CD4-positive, alpha-beta memory T cell (primary cell): ENCODE data around the gene DRC3. TPM values are rescaled to one million over a fixed set of nuclear protein-coding genes. Genes with fewer than 3 reads are reported as not detected.
A peak's percentile ranks its signal among the peaks of the same experiment; 100 is the strongest.
"Not testable (repeated sequence)": the region's sequence is repeated elsewhere in the genome, so short reads cannot be mapped to it uniquely, and the experiment has no call there.

Experiments used
- CTCF ChIA-PET: fragments of 350-600 bp; sonication (Branson Sonifier 250); formaldehyde crosslinking; loops from one replicate; lab custom pipeline; 2021; ENCODE audit warnings: inconsistent platforms; ENCODE audit not compliant: partially characterized antibody; lab: Charles Lee
- POLR2A ChIA-PET: fragments of 350-600 bp; sonication (Branson Sonifier 250); formaldehyde crosslinking; loops from one replicate; lab custom pipeline; 2021; ENCODE audit not compliant: partially characterized antibody; lab: Charles Lee
- DNase-seq, 5 donors: peaks; one replicate each; pipeline versions ENCODE4 v3.0.0 to v3.0.0-alpha.2; 2020 to 2022; ENCODE audit warnings: mixed read lengths in 1 of 5
- H3K27ac ChIP-seq: one replicate; pipeline ENCODE4 v1.7.0; 2013; ENCODE audit warnings: low read depth, low read length
- H3K27me3 ChIP-seq: 2 replicates; pipeline ENCODE4 v1.7.0; 2013; ENCODE audit warnings: mild to moderate bottlenecking, low read length, moderate library complexity; ENCODE audit not compliant: insufficient read depth
- H3K36me3 ChIP-seq: 2 replicates; pipeline ENCODE4 v1.7.0; 2013; ENCODE audit warnings: mild to moderate bottlenecking, low read length, moderate library complexity; ENCODE audit not compliant: insufficient read depth
- H3K4me1 ChIP-seq: 2 replicates; pipeline ENCODE4 v1.7.0; 2013; ENCODE audit warnings: mild to moderate bottlenecking, low read length, moderate library complexity; ENCODE audit not compliant: insufficient read depth
- H3K4me3 ChIP-seq, 2 donors: one replicate each; pipeline ENCODE4 v1.7.0; 2013; ENCODE audit warnings: low read length in 2 of 2, mild to moderate bottlenecking in 1 of 2
- H3K9me3 ChIP-seq, 2 donors: one replicate each; pipeline ENCODE4 v1.7.0; 2013; ENCODE audit warnings: low read length in 2 of 2, control low read depth in 1 of 2; ENCODE audit not compliant: control insufficient read depth in 1 of 2
- H3K27ac Mint-ChIP-seq, 7 donors: one replicate each; pipeline ENCODE4 v1.8.0; 2020 to 2021; ENCODE audit warnings: mixed read lengths in 7 of 7, mild to moderate bottlenecking in 6 of 7, inconsistent platforms in 3 of 7, moderate library complexity in 3 of 7
- H3K27me3 Mint-ChIP-seq, 2 donors: one replicate each; pipeline ENCODE4 v1.8.0; 2020 to 2021; ENCODE audit warnings: mixed read lengths in 2 of 2
- H3K36me3 Mint-ChIP-seq, 2 donors: one replicate each; pipeline ENCODE4 v1.8.0; 2020 to 2021; ENCODE audit warnings: mixed read lengths in 2 of 2, inconsistent platforms in 1 of 2, mild to moderate bottlenecking in 1 of 2
- H3K4me1 Mint-ChIP-seq, 4 donors: one replicate each; pipeline ENCODE4 v1.8.0; 2020 to 2021; ENCODE audit warnings: mixed read lengths in 4 of 4, mild to moderate bottlenecking in 1 of 4
- H3K4me3 Mint-ChIP-seq, 8 donors: one replicate each; pipeline ENCODE4 v1.8.0; 2020 to 2021; ENCODE audit warnings: mixed read lengths in 8 of 8, mild to moderate bottlenecking in 7 of 8, moderate library complexity in 6 of 8, inconsistent platforms in 3 of 8
- H3K9me3 Mint-ChIP-seq, 8 donors: one replicate each; pipeline ENCODE4 v1.8.0; 2020 to 2021; ENCODE audit warnings: mixed read lengths in 8 of 8, mild to moderate bottlenecking in 5 of 8, inconsistent platforms in 3 of 8, moderate library complexity in 1 of 8
- intact Hi-C: fragments of 100-400 bp; cut with micrococcal nuclease; formaldehyde crosslinking; loops from one replicate; pipeline ENCODE4 v1.15.1; 2023
- polyA plus RNA-seq, 2 donors: library from polyadenylated mRNA; unstranded; fragments of 300-500 nt; fragmentation: Illumina TruSeq; gene quantifications; one replicate each; pipeline ENCODE4 v1.2.3, GENCODE V29; 2021
- total RNA-seq, 2 experiments: library from RNA; stranded (reverse); gene quantifications; one replicate each; pipeline ENCODE4 v1.2.3, GENCODE V29; 2021

DRC3 gene
- total and polyA plus RNA-seq, 4 experiments from 2014 or later = 0.24 to 0.67 (median 0.64) TPM; not detected in 1

DNA sequence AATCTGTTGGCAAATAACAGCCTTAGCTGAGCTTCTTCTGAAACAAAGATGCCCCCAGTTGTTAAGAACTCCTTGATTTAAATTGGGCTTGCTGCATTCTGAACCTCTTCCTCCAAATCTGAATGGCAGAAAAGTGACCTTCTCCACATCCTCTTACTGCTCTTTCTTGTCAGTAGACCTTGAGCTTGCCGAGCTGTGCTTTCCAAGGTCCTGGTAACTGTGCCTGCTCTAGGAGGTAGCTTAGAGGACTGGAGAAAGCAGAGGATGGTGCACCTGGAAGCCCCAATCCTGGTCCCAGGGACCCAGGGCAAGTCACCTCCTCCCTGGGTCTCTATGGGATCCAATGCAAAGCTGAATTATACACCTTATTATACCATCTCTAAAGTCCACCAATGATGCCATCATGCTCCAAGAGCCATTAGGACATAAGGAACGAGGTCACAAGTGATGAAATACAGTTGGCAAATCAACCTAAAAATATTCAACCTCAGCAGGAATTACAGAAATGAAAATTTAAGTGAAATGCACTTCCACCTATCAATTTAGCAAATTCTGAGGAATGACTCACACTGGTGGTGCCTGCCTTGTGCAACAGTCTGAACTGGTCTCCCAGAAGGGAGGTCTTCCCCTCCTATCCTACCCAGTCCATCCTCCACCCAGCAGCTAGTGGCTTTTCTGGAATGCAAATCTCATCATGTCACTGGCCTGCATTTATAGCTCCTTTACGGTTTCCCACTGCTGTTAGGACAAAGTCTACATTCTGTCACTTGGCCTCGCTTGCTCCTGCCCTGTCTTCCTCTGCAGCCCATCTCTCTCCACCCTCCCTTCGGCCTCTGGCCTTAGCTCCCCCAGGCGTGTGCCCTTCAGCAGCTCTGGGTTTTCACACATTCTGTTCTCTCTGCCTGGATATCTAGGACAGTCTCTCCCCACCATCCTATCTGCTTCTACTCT lies 37.1 kb upstream of the DRC3 start:
- H3K4me1 Mint-ChIP-seq = peaks cover 25 to 50% (median 32%) of the 10 kb centered on the region in 4 donors
- peak overlapping the region in 5 of 8 donors; percentile 23 to 63 (median 43) for H3K4me3 Mint-ChIP-seq
- Histone ChIP-seq H3K36me3 (no peaks in the 10 kb centered on the region), H3K9me3 (no peaks in the 10 kb centered on the region), H3K27me3 (no peaks in the 10 kb centered on the region), H3K4me1 (peaks cover 24% of the 10 kb centered on the region), H3K27ac (no peak overlapping the region), H3K4me3 (no peak overlapping the region)
- CTCF ChIA-PET = interaction anchor here (0.8 to 1.2 kb wide), 3 partner anchors 11 to 37 kb away, joined by 3 to 4 read pairs (median 3); partner anchors contain the start of genes DRC3 and TOM1L2
- H3K9me3 Mint-ChIP-seq = no peaks in the 10 kb centered on the region
- intact Hi-C loops = no loop called here
- H3K27me3 Mint-ChIP-seq = no peaks in the 10 kb centered on the region
- H3K27ac Mint-ChIP-seq = peak overlapping the region in 5 of 7 donors; percentile 43 to 73 (median 60)
- POLR2A ChIA-PET = interaction anchor here (1.3 kb wide), 1 partner anchor 24 kb away, joined by 3 read pairs; no protein-coding TSS in a partner anchor
- DNase-seq = no peak
- no peaks in the 10 kb centered on the region for H3K36me3 Mint-ChIP-seq

DNA sequence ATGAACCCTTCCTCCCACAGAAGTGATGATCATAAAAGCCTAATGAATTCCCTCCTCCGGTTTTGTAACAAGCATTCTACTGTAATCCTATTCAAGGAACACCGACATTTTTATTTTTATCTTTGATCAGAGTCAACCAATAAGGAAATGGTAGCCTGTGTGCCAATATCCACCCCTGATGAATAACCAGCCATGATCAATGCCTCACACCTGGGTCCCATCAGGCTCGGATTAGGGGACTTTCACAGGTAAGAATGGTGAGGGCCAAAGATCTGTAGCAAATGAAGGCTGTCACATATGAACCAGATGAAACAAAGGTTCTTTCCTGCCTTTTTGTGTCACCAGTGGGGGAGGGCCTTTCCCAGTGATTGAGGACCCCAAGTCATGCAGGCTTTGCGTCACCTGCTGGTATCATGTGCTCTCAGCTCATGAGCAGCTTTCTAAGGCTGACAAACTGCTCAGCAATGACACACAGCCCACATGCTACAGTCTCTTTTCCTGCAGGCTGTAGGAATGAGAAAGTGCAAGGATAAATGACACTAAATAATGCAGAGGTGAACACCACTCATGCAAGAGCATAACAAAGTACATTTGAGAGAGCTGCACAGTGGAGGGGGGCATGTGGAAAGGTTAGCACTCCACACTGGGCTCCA lies 35.3 kb upstream of the DRC3 start:
- peaks cover 24% of the 10 kb centered on the region for H3K4me1 ChIP-seq
- no peaks in the 10 kb centered on the region for H3K9me3 ChIP-seq
- H3K4me1 Mint-ChIP-seq = peaks cover 21 to 46% (median 31%) of the 10 kb centered on the region in 4 donors
- H3K27ac ChIP-seq = no peak overlapping the region
- no peaks in the 10 kb centered on the region for H3K27me3 Mint-ChIP-seq
- CTCF ChIA-PET = no interaction called here
- H3K4me3 Mint-ChIP-seq = no peak overlapping the region
- H3K36me3 ChIP-seq = no peaks in the 10 kb centered on the region
- no peaks in the 10 kb centered on the region for H3K36me3 Mint-ChIP-seq
- no peaks in the 10 kb centered on the region for H3K27me3 ChIP-seq
- no peaks in the 10 kb centered on the region for H3K9me3 Mint-ChIP-seq
- intact Hi-C loops = no loop called here
- no peak overlapping the region for H3K4me3 ChIP-seq
- POLR2A ChIA-PET = no interaction called here
- H3K27ac Mint-ChIP-seq = peak overlapping the region in 2 of 7 donors; percentile 10 to 12
- no peak for DNase-seq

GRCh38 chr17:17937958-17938357 lies 34.7 kb upstream of the DRC3 start:
- peak overlapping the region in 1 of 7 donors; percentile 47 for H3K27ac Mint-ChIP-seq

DNA sequence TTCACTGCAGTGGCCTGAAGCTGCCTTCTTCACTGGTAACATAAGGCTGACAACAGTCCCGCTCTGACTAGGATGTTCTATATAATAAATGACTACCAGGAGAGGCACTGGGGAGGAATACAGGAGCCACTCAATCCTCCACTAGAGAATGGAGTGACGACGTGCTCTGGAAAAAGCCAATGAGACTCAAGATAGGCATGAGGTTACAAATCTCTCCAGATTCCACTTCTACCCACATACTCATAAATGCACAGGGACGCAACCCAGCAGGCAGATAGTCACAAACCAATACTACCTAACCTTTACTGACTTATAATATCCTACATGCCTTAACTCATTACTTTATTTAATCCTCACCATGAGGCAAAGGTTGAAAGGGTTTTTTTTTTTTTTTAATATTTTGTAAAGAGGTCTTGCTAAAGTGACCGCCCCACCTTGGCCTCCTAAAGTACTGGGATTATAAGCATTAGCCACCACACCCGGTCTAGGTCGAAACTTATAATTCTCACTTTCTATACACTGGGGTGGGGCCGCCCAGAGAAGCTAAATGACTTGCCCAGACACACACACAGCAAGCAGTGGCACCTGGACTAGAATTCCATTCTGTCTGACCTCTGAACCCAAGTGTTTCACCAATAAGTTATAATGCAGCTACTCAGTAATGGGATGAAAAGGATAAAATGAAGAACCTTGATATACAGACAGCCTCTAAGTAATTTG lies 34.1 kb upstream of the DRC3 start:
- Mint-ChIP-seq H3K4me3 (no peak overlapping the region), H3K27me3 (no peaks in the 10 kb centered on the region), H3K27ac (peak overlapping the region in 1 of 7 donors; percentile 47), H3K9me3 (no peaks in the 10 kb centered on the region), H3K4me1 (peaks cover 27 to 46% (median 37%) of the 10 kb centered on the region in 4 donors), H3K36me3 (peaks cover 0 to under 1% of the 10 kb centered on the region in 2 donors)
- CTCF ChIA-PET = no interaction called here
- Histone ChIP-seq H3K27ac (no peak overlapping the region), H3K4me3 (no peak overlapping the region), H3K9me3 (no peaks in the 10 kb centered on the region), H3K4me1 (peaks cover 30% of the 10 kb centered on the region), H3K36me3 (no peaks in the 10 kb centered on the region), H3K27me3 (no peaks in the 10 kb centered on the region)
- intact Hi-C loops = no loop called here
- POLR2A ChIA-PET = no interaction called here
- no peak for DNase-seq

More at GRCh38 chr17:17937958-17938357, 34.7 kb upstream of the DRC3 start:
- Mint-ChIP-seq H3K27me3 (no peaks in the 10 kb centered on the region), H3K4me3 (no peak overlapping the region), H3K9me3 (no peaks in the 10 kb centered on the region), H3K36me3 (no peaks in the 10 kb centered on the region), H3K4me1 (peaks cover 21 to 46% (median 32%) of the 10 kb centered on the region in 4 donors)
- intact Hi-C loops = no loop called here
- ChIA-PET POLR2A (no interaction called here), CTCF (no interaction called here)
- Histone ChIP-seq H3K27ac (no peak overlapping the region), H3K4me3 (no peak overlapping the region), H3K36me3 (no peaks in the 10 kb centered on the region), H3K27me3 (no peaks in the 10 kb centered on the region), H3K4me1 (peaks cover 24% of the 10 kb centered on the region), H3K9me3 (no peaks in the 10 kb centered on the region)
- no peak for DNase-seq

- H3K4me3 Mint-ChIP-seq, H3K36me3 ChIP-seq, H3K27ac ChIP-seq, H3K27me3 ChIP-seq, CTCF ChIA-PET, H3K4me3 ChIP-seq, DNase-seq, H3K27me3 Mint-ChIP-seq, intact Hi-C loops, H3K36me3 Mint-ChIP-seq, POLR2A ChIA-PET, H3K27ac Mint-ChIP-seq, H3K9me3 ChIP-seq, H3K9me3 Mint-ChIP-seq: not testable (repeated sequence)
- peaks cover 30 to 47% (median 40%) of the 10 kb centered on the region in 4 donors for H3K4me1 Mint-ChIP-seq
- peaks cover 33% of the 10 kb centered on the region for H3K4me1 ChIP-seq
Measured at GRCh38 chr17:17939941-17940340, 32.7 kb upstream of the DRC3 start.

DNA sequence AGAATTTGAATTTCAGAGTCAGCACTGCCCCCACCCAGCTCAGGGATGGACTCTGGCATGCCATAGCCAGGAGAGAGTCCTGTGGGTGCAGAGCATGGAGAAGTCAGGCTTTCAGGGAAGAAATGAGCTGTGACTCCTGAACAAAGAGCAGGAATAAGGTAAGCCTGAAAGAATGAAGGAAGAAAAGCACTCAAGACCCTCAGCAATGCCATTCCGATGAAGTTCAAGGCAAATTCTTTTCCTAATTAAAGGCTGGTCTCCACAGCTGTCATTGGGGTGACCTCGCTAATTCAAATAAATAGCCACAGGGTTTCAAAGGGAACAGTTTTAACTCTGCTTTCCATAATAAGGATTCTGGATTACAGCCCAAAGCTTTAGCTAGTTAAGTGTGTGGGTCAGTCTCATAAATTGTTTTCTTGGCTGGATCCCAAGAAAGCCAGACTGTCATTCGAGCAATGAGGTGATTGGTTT lies 32.2 kb upstream of the DRC3 start:
- ChIA-PET CTCF (no interaction called here), POLR2A (no interaction called here)
- peaks cover 28% of the 10 kb centered on the region for H3K4me1 ChIP-seq
- no peaks in the 10 kb centered on the region for H3K9me3 Mint-ChIP-seq
- peak overlapping the region in 1 of 7 donors; percentile 39 for H3K27ac Mint-ChIP-seq
- H3K27ac ChIP-seq = no peak overlapping the region
- no peaks in the 10 kb centered on the region for H3K36me3 ChIP-seq
- H3K36me3 Mint-ChIP-seq = peaks cover 0 to 4% of the 10 kb centered on the region in 2 donors
- no peak overlapping the region for H3K4me3 ChIP-seq
- H3K27me3 ChIP-seq = no peaks in the 10 kb centered on the region
- H3K9me3 ChIP-seq = no peaks in the 10 kb centered on the region
- intact Hi-C loops = no loop called here
- no peak overlapping the region for H3K4me3 Mint-ChIP-seq
- no peaks in the 10 kb centered on the region for H3K27me3 Mint-ChIP-seq
- DNase-seq = no peak
- H3K4me1 Mint-ChIP-seq = peaks cover 27 to 42% (median 36%) of the 10 kb centered on the region in 4 donors
